Transverse colon (tissue), 4 donors: ENCODE measurements around the gene TBX18. TPM values are rescaled to one million over a fixed set of nuclear protein-coding genes. Genes with fewer than 3 reads are reported as not detected.

Source experiments
- DNase-seq: peaks from one replicate; pipeline ENCODE4 v3.0.0-alpha.2; 2019
- H3K27ac ChIP-seq, 4 donors: fragments of 200-600 bp; sonication (generic); 2 replicates each; pipeline ENCODE4 v1.5.1; 2016 to 2018; ENCODE audit warnings: inconsistent platforms in 4 of 4
- H3K27me3 ChIP-seq: fragments of 200-600 bp; sonication (generic); 2 replicates; pipeline ENCODE4 v1.5.1; 2017; ENCODE audit warnings: inconsistent platforms
- H3K36me3 ChIP-seq, 4 donors: fragments of 200-600 bp; sonication (generic); 2 replicates each; pipeline ENCODE4 v1.5.1; 2017 to 2019; ENCODE audit warnings: inconsistent platforms in 4 of 4
- H3K4me1 ChIP-seq, 4 donors: fragments of 200-600 bp; sonication (generic); 2 replicates each; pipeline ENCODE4 v1.5.1; 2017 to 2020; ENCODE audit warnings: inconsistent platforms in 4 of 4
- H3K4me3 ChIP-seq, 4 donors: fragments of 200-600 bp; sonication (generic); 1 replicate in 1 of 4; 2 replicates in 3 of 4; pipeline versions ENCODE4 v1.5.1 to v1.6.1; 2017 to 2019; ENCODE audit warnings: inconsistent platforms in 4 of 4
- H3K9me3 ChIP-seq, 2 donors: fragments of 200-600 bp; sonication (generic); 2 replicates each; pipeline ENCODE4 v1.5.1; 2017 to 2019; ENCODE audit warnings: inconsistent platforms in 2 of 2
- CTCF ChIP-seq, 5 experiments: fragments of 200-600 bp in 3 of 5; fragments of 450-650 bp in 2 of 5; sonication (generic) in 3 of 5; IDR thresholded peaks; 1 replicate in 2 of 5; 2 replicates in 3 of 5; pipeline ENCODE4 v1.5.1; 2016 to 2017; ENCODE audit warnings: antibody characterized with exemption in 5 of 5, inconsistent platforms in 3 of 5, mild to moderate bottlenecking in 2 of 5, moderate library complexity in 1 of 5
- EP300 ChIP-seq: sonication (generic); formaldehyde crosslinking; IDR thresholded peaks from one replicate; pipeline ENCODE4 v1.6.1; 2017; ENCODE audit warnings: antibody characterized with exemption, low read depth
- POLR2A ChIP-seq: fragments of 450-650 bp; IDR thresholded peaks from one replicate; pipeline ENCODE4 v1.6.1; 2016; ENCODE audit warnings: antibody characterized with exemption, mild to moderate bottlenecking, moderate library complexity
- POLR2AphosphoS5 ChIP-seq, 3 donors: sonication (generic); formaldehyde crosslinking; IDR thresholded peaks; one replicate each; pipeline ENCODE4 v1.6.1; 2016; ENCODE audit warnings: antibody characterized with exemption in 3 of 3
- WGBS, 2 donors: methylation state at CpG; one replicate each; pipeline ENCODE4 v1.1.5; 2018; ENCODE audit warnings: low coverage in 1 of 2; 5-methylcytosine and 5-hydroxymethylcytosine counted together
- in situ Hi-C, 4 donors: fragments of 200-750 bp; cut with MboI; loops; one replicate each; pipeline versions ENCODE4 v1.15.0 to v1.15.1; 2017; ENCODE audit warnings: low sequenced_read_pairs in 3 of 4, low pct_ligation_motif_present in 1 of 4, low pct_unique_long_range_greater_than_20kb in 1 of 4
- intact Hi-C: fragments of 100-400 bp; cut with DNase I; formaldehyde crosslinking; loops from one replicate; pipeline ENCODE4 v1.15.1; 2023; ENCODE audit warnings: low total_unique reads
- total RNA-seq, 4 donors: library from RNA; depleted of rRNA; stranded (reverse); fragments of >200 nt; gene quantifications; one replicate each; pipeline ENCODE4 v1.1.0, GENCODE V29; 2016

TBX18 gene
- total RNA-seq, 4 donors from 2014 or later = 0.14 to 3.2 (median 1.9) TPM

- no peaks in the 10 kb centered on the region for H3K27me3 ChIP-seq
- 61 to 67% methylated on average over 1 of the region's 1 CpG for WGBS, 2 donors
- no peaks in the 10 kb centered on the region for H3K4me1 ChIP-seq
- DNase-seq = no peak
- no peak for TF ChIP-seq EP300
- no peak for TF ChIP-seq POLR2A
- no peak for TF ChIP-seq CTCF (IDR thresholded peaks at IDR 0.05)
- no peak for TF ChIP-seq POLR2AphosphoS5 (IDR thresholded peaks at IDR 0.05)
- no peak overlapping the region for H3K4me3 ChIP-seq
- intact Hi-C loops = no loop called here
- in situ Hi-C loops = no loop called here
- no peak overlapping the region for H3K27ac ChIP-seq
- no peaks in the 10 kb centered on the region for H3K9me3 ChIP-seq
- no peaks in the 10 kb centered on the region for H3K36me3 ChIP-seq
Observed at GRCh38 chr6:84805145-84805544, 40.7 kb upstream of the TBX18 start.

- no peak overlapping the region for H3K4me3 ChIP-seq
Observed at GRCh38 chr6:84804720-84805119, 40.3 kb upstream of the TBX18 start.

GRCh38 chr6:84801250-84801649, 36.9 kb upstream of the TBX18 start:
- WGBS, 2 donors = 57 to 61% methylated on average over 3 of the region's 3 CpGs
- Histone ChIP-seq H3K4me3 (no peak overlapping the region), H3K27ac (no peak overlapping the region), H3K27me3 (no peaks in the 10 kb centered on the region), H3K4me1 (no peaks in the 10 kb centered on the region), H3K36me3 (no peaks in the 10 kb centered on the region), H3K9me3 (no peaks in the 10 kb centered on the region)
- in situ Hi-C loops = no loop called here
- TF ChIP-seq CTCF (IDR thresholded peaks at IDR 0.05) (no peak), EP300 (no peak), POLR2A (no peak), POLR2AphosphoS5 (IDR thresholded peaks at IDR 0.05) (no peak)
- DNase-seq = no peak
- intact Hi-C loops = no loop called here

More at GRCh38 chr6:84804720-84805119, 40.3 kb upstream of the TBX18 start:
- in situ Hi-C loops = no loop called here
- no peaks in the 10 kb centered on the region for H3K9me3 ChIP-seq
- 83 to 92% methylated on average over 2 to 3 of the region's 3 CpGs for WGBS, 2 donors
- no peaks in the 10 kb centered on the region for H3K36me3 ChIP-seq
- intact Hi-C loops = no loop called here
- no peak overlapping the region for H3K27ac ChIP-seq
- no peaks in the 10 kb centered on the region for H3K4me1 ChIP-seq
- TF ChIP-seq POLR2AphosphoS5 (IDR thresholded peaks at IDR 0.05) (no peak), POLR2A (no peak), CTCF (IDR thresholded peaks at IDR 0.05) (no peak), EP300 (no peak)
- no peak for DNase-seq
- H3K27me3 ChIP-seq = no peaks in the 10 kb centered on the region

GRCh38 chr6:84798257-84798656, 33.9 kb upstream of the TBX18 start:
- H3K9me3 ChIP-seq = no peaks in the 10 kb centered on the region
- no peaks in the 10 kb centered on the region for H3K27me3 ChIP-seq
- no peak for DNase-seq
- no peak overlapping the region for H3K27ac ChIP-seq
- no peaks in the 10 kb centered on the region for H3K4me1 ChIP-seq
- H3K36me3 ChIP-seq = no peaks in the 10 kb centered on the region
- in situ Hi-C loops = no loop called here
- TF ChIP-seq POLR2AphosphoS5 (IDR thresholded peaks at IDR 0.05) (no peak), EP300 (no peak), POLR2A (no peak), CTCF (IDR thresholded peaks at IDR 0.05) (no peak)
- no peak overlapping the region for H3K4me3 ChIP-seq
- intact Hi-C loops = no loop called here
- WGBS, 2 donors = 48% methylated on average over 1 of the region's 1 CpG; no CpG with 5 or more reads in 1 of the 2 donors
